GM20431 (cell line): ENCODE results near the gene PXN.
"Not testable (repeated sequence)": the region's sequence is repeated elsewhere in the genome, so short reads cannot be mapped to it uniquely, and the experiment has no call there.

ENCODE experiments used
- in situ Hi-C: fragments of 300-500 bp; cut with MseI, MboI; formaldehyde crosslinking; loops from one replicate; pipeline ENCODE4 v1.15.0; 2020; ENCODE audit warnings: low sequenced_read_pairs; ENCODE audit not compliant: unreplicated experiment

The PXN gene

DNA sequence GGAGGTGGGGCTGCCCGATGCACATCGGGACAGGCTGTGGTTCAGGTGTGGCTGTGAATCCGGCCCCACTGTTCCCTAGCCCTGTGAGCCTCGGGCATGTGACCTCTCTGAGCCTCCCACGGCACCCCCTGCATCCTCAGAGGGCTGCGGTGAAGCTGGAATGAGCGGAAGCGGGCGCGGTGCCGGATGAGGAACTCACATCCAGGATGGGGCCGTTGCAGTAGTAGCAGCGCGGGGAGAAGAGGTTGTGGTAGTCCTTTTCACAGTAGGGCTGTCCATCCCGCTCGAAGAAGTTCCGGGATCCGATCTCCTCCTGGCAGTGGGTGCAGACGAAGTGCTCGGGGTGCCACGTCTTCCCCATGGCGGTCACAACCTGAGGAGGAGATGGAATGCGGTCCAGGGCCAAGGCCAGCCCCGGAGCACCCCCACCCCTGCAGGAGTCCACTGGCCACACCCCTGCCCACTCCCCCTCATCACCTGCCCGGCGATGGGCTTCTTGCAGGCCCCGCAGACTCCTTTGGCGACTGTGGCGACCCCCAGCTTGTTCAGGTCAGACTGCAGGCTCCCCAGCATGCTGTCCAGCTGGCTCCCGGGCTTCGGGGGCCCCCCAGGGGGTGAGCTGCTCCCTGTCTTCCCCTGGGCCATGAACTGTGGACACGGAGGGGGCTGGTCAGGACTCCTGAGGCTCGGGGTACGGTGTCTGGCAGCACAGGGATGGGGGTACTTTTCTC is 50.7 kb downstream of the PXN start:
- in situ Hi-C loops, result no loop called here

DNA sequence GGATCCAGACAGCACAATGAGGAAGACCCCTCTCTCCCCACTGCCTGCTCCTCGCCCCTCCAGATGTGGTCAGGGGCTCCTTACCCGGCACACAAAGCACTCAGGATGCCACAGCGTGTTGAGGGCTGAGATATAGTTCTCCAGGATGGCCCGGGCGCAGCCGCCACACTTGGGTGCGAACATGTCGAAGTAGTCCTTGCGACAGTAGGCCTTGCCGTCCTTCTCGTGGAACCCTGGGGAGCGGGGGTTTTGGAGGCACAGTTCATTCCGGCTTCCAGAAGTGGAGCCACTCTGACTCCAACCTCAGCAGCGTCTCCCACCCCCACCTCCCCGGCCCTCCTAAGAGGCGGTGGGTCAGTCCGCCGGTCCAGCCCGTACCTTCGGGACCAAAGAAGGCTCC is 51.8 kb downstream of the PXN start:
- in situ Hi-C loops, result no loop called here

DNA sequence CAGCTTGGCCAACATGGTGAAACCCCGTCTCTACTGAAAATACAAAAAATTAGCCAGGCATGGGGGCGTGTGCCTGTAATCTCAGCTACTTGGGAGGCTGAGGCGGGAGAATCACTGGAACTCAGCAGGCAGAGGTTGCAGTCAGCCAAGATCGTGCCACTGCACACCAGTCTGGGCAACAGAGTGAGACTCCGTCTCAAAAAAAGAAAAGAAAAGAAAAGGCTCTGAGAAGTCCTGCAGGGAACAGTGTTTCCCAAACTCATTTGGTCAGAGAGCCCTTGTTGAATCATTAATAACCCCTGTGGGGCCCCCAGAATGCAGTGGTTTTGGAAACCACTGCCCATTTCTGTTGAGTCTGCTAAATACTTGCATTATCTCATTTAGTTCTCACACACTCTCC is 52.3 kb downstream of the PXN start:
- in situ Hi-C loops, result not testable (repeated sequence)

DNA sequence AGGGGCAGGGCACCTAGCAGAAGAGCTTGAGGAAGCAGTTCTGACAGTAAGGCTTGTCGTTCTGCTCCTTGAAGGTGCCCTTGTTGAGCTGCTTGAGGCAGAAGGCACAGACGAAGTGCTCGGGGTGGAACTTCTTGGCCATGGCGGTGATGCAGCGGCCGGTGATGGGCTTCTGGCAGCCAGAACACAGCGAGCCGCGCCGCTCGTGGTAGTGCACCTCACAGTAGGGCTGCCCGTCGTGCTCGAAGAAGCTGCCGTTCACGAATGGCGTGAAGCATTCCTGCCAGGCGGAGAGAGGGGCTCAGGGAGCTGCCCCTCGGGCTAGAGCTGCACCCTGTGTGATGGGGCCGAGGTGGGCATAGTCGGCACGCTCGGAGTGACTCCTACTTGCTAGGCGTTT is 53.2 kb downstream of the PXN start:
- in situ Hi-C loops, result no loop called here

DNA sequence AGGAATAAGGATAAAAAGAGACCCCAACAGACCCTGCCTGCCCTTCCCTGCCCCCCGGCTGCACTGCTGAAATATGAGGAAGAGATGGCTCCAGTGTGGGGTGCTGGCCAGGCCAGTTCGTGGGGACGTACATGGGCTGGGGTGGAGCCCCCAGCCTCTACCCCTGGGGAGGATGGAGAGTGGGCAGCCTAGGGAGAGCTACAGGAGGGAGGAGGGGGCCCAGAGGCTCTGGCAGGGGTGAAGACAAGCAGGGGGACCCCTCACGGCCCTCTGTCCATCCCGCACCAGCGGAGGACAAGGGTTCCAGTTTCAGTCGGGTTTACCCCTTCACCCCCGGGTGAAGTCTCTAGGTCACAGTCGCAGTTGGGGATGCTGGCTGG is 53.6 kb downstream of the PXN start:
- in situ Hi-C loops, result no loop called here

DNA sequence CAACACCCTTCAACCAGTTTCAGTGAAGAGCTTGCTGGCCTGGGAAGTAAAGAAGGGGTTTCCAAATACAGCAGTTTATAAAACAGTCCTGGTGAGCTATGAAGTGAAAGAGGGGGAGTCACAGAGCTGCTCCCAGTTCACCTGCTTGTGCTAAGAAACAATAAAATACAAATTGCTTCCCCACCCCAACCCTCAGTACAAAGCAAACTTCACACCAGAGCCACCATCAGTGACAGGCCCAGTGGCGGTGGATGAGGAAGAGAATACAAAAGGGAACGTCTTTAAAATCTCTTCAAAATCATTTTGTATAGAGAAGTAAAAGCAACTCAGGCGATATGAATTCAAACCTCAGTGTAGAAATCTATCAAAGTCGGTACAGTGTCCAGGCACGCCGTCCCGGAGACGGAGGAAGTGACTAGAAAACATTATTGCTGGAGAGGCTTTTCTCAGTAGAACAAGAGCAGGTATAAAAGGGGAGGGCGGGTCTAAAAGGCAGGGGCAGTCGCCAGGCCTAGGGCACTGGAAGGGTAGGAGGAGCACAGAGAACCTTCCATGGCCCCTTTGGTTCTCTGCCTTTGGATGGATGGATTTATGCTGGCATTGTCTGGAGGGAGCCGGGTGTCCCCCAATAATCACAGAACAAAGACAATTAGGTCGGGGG is 54.2 kb downstream of the PXN start:
- in situ Hi-C loops, result no loop called here

DNA sequence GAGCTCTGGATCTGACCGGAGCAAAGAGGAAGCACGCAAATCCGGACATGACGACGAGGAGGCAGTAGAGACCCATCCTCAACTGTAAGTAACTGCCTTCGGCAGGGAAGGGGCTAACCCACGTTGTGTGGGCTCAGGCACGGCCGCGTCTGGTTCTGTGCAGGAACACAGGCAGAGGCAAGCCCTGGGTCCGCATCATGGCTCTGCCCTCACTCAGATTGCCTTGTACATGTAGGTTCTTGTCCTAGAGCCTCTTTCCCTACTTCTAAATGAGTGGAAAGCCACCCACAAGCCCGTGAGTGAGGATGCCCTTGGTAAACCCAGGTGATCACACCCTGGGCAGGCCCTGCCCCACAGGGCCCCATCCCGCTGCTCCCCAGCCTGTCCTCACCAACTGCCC is 55.7 kb downstream of the PXN start:
- in situ Hi-C loops, result no loop called here

DNA sequence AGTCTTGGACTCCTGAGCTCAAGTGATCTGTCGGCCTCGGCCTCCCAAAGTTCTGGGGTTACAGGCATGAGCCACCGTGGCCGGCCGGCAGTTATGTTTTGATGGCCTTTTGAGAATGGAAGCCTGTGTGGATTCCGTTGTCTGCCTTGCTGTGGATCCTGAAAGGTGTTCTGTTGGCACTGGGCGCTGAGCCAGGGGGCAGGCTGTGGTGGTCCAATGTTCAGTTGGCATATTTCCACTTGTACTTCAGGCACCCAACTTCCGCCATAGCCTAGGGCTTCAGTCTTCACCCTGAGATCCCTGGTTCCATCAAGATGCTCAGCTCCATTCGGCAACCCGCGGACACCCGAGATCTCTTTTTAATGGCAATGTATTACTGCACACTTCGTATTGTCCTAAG is 58.3 kb downstream of the PXN start:
- in situ Hi-C loops, result no loop called here

DNA sequence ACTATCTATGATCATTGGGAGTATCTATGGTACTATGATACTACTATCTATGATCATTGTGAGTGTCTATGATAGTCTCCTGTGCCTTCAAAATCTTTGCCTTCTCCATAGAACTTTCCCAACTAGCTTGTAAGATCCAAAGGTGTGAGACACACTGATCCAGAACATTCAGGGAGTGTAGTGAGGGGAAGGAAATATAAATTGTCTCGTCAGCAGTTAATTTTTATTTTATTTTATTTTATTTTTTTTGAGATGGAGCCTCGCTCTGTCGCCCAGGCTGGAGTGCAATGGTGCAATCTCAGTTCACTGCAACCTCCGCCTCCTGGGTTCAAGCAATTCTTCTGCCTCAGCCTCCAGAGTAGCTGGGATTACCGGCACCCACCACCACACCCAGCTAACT is 58.7 kb downstream of the PXN start:
- in situ Hi-C loops, result not testable (repeated sequence)

DNA sequence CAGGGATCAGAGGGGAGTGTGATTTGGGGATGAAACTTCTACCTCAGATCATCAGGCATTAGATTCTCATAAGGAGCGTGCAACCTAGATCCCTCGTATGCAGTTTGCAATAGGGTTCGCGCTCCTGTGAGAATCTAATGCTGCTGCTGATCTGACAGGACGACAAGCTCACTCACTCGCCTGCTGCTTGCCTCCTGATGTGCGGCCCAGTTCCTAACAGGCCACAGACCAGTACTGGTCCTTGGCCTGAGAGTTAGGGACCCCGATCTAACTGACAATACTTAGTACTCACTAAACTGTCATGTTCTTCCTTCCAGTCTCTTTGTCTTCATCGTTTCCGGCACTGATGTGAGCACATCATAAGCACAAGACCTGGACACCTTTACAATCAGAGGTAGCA is 59.3 kb downstream of the PXN start:
- in situ Hi-C loops, result no loop called here

DNA sequence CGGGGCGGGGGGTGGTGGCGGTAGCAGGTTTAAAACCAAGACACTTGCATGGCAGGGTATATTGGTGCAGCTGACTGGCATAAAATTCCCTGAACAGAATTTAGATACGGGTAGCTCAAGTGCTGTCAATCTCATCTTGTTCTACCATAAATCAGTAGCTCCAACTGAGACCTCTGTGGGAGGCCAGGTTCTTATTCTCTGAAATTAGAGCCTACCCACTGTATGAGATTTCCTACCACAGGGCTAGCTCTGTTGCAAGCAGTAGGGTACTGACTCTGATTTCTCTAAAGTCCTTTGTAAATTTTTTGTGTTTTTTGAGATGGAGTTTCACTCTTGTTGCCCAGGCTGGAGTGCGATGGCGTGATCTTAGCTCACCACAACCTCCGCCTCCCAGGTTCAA is 61.4 kb downstream of the PXN start:
- in situ Hi-C loops, result no loop called here

DNA sequence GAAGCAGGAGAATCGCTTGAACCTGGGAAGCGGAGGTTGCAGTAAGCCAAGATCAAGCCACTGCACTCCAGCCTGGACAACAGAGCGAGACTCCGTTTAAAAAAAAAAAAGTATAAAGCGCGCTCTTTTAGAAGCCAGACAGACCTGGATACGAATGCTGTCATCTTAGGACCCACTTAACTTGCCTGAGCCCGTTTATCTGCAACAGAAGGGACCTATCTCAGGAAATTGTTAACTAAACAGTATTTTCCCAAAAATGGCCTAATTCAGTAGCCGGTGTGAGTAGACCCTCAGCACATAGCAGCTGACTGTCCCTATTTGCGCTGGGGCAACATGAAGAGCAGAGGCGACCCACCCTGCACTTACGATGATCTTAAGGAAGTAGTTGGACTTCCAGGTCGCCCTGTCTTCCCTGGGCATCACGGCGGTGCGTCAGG is 65.1 kb downstream of the PXN start:
- in situ Hi-C loops, result no loop called here

DNA sequence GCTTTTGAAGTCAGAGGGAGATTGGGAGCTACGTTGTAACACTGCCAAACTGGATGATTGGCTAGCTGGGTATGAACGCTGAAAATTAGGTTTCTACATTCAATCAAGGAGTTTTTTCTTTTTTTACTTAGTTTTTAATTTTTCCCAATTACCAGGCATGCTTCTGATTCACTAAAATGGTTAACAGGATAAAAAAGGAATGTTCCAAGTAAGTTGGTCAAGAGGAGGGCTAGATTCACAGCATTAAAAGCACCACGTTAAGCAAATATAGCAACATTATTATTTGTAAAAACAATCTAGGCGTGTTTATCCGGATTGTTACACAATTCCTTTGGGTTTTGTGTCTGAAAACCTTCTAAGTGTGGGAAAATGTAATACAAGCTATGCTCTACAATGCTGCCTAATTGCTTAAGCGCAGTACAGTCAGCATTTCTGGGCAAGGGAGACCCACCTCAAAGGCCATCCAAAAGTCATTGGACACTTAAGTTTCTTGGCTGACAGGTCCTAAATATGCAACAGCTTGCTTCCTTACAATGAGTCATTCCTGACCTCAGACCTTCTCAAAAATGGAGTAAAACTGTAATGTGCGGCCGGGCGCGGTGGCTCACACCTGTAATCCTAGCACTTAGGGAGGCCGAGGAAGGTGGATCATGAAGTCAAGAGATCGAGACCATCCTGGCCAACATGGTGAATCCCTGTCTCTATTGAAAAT is 65.8 kb downstream of the PXN start:
- in situ Hi-C loops, result no loop called here

DNA sequence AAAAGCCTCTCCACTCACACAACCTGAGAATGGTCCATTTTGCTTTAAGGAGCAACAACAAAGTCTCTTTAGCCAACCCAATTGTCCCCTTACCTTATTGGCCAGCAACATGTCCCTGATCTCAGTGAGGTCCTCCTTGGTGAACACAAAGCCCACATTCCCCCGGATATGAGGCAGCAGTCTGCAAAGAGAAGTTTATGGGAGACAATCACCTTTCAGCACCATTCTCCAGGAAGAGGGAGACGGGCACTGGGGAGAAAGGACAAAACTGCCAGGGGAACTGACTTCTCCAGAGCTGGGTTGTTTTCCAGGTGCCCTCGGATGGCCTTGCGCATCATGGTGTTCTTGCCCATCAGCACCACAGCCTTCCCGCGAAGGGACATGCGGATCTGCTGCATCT is 66.5 kb downstream of the PXN start:
- in situ Hi-C loops, result no loop called here

DNA sequence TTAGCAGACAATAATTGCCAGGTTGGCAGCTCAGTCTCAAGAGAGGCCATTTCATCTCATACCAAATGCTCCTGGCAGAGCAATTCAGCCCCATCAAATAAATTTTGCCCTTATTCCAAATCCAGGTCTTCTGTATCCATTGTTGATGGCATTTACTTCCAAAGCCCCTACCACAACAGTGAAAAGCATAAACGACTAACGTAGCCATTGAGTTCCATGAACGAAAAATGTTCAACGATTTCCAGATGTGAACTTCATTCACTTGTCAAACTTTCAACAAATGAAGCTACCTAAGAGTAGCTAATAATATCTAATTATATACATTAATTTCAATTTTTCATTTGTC is 68.0 kb downstream of the PXN start:
- in situ Hi-C loops, result no loop called here

DNA sequence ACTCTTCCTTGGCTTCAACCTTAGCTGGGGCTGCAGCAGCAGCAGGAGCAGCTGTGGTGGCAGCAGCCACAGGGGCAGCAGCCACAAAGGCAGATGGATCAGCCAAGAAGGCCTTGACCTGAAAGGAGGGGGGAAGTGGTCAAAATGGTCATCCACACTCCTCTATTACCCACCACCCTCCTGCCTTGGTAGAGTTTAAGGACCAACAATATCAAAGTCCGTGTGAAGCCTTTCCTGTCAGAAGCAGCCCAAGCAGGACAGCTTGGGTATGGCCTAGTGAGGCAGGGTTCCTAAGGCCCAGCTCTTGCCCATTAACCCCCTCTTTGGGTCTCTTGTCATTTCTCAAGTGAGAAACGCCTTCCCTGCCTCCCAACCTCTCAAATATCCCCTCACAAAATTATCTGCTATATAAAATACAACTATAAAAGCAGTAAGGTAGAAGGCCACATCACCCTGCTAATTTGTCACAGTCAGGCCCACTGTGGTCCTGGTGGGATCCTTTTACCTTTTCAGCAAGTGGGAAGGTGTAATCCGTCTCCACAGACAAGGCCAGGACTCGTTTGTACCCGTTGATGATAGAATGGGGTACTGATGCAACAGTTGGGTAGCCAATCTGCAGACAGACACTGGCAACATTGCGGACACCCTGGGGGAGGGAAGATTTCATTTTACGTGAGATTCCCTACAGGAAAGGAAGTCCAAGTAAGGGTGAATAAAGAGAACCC is 68.6 kb downstream of the PXN start:
- in situ Hi-C loops, result not testable (repeated sequence)

DNA sequence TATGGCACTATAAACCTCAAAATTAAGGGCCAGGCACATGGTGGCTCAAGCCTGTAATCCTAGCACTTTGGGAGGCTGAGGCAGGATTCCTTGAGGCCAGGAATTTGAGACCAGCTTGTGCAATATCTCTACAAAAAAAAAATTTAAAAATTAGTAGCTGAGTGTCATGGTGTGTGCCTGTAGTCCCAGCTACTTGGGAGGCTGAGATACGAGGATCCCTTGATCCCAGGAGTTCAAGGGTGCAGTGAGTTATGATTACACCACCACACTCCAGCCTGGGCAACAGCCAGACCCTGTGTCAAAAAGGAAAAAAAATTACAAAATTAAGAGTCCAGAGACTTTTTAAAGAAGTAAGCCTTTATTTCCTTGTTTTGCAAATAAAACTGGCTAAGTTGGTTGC is 69.2 kb downstream of the PXN start:
- in situ Hi-C loops, result no loop called here

DNA sequence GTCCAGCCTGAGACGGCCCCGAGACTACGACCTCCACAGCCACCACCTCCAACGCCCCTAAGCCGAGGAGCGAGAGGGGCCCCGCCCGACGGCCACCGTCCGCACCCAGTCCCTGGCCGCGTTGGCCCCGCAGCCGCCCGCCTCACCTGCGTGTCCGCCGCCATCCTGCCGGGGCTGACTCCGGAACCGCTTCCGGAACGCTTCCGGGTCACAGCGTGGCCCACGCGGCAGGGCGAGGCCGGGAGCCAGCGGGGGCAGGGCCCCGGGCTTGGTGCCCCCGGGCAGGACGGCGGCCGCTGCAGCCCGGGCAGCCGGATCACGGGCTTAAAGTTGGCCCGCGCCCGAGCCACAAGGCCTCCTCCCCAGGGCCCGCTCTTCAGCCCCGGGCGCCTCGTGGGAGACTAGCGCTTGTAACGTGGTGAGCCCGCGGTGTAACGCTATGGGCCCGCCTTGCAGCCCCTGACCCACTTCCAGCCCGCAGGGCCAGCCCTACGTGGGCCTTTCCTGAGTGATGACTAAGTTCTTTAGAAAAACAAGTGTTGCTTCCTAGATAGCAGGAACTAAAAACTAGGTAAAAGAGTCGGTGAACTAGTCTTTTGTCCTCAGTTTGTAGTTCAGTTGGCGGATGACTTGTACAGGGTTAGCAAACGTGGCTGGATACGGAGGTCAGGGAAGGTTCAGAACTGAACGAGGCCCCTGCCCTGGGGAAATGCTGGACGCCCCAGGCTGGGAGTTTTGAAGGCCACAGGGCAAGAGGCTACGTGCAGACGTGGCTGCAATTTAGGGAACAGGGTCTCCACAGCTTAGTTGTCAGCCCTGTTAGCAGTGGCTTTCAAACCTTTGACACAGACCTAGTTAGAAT is 70.8 kb downstream of the PXN start, which contains the start of gene GCN1:
GCN1 (minus strand) TSS at position 182 of the 862 bp plus-strand sequence; CDS start at position 164, 18 bp downstream.
- in situ Hi-C loops, result no loop called here

DNA sequence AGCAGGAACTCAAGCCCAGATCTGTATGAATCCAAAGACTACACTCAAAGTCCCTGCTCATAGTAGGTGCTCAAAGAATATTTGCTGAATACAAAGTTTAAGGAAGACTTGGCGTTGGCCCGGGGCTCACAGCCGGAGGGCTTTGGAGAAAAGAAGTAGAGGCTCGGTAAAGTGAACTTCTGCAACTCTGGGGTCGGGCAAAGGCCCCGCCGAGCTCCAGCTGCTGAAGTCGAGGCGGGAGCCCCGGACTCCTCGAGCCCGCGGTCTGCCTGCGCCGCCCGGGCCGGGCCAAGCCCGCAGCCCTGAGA is 71.3 kb downstream of the PXN start:
- in situ Hi-C loops, result no loop called here

DNA sequence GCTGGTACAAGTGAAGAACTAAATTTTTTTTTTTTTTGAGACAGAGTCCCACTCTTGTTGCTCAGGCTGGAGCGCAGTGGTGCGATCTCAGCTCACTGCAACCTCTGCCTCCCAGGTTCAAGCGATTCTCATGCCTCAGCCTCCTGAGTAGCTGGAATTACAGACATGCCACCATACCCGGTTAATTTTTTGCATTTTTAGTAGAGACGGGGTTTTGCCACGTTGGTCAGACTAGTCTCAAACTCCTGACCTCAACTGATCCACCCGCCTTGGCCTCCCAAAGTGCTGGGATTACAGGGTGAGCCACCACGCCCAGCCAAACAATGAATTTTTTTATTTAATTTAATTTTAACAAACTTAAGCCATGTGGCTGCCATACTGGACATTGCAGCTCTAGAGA is 72.2 kb downstream of the PXN start:
- in situ Hi-C loops, result not testable (repeated sequence)
